Kidney epithelial cell (primary cell): ENCODE measurements around the gene POLR1A. TPM values are rescaled to one million over a fixed set of nuclear protein-coding genes. Genes with fewer than 3 reads are reported as not detected.

ENCODE experiments used
- DNase-seq: peaks from one replicate; pipeline ENCODE4 v3.0.0-alpha.2; 2010; ENCODE audit warnings: low read depth
- H3K27me3 ChIP-seq: 2 replicates; pipeline ENCODE4 v1.6.0; 2011; ENCODE audit warnings: low read length; ENCODE audit not compliant: control insufficient read depth, insufficient read depth
- H3K36me3 ChIP-seq: 2 replicates; pipeline ENCODE4 v1.5.1; 2011; ENCODE audit warnings: low read length; ENCODE audit not compliant: control insufficient read depth, insufficient read depth
- H3K4me3 ChIP-seq: 2 replicates; pipeline ENCODE4 v1.5.1; 2011; ENCODE audit warnings: low read depth, mild to moderate bottlenecking, control low read depth, low read length
- CTCF ChIP-seq: IDR thresholded peaks from 2 replicates; pipeline ENCODE4 v1.5.1; 2011; ENCODE audit warnings: mild to moderate bottlenecking, moderate library complexity, low read length, control low read depth, inconsistent platforms; ENCODE audit not compliant: insufficient read depth, poor library complexity, severe bottlenecking
- total RNA-seq: library from RNA; depleted of rRNA; stranded (reverse); fragments of >200 nt; gene quantifications from 2 replicates; pipeline ENCODE4 v1.2.3, GENCODE V29; 2015

POLR1A gene
- total RNA-seq, 1 donor from 2014 or later = 33.7 TPM

GRCh38 chr2:86075886-86076285 is 29.8 kb downstream of the POLR1A start:
- no peak for TF ChIP-seq CTCF
- no peak overlapping the region for H3K4me3 ChIP-seq
- DNase-seq = no peak
- H3K27me3 ChIP-seq = no peaks in the 10 kb centered on the region
- no peaks in the 10 kb centered on the region for H3K36me3 ChIP-seq

GRCh38 chr2:86074811-86075210 is 30.9 kb downstream of the POLR1A start:
- no peak for TF ChIP-seq CTCF
- H3K27me3 ChIP-seq = no peaks in the 10 kb centered on the region
- no peak for DNase-seq
- no peaks in the 10 kb centered on the region for H3K36me3 ChIP-seq
- H3K4me3 ChIP-seq = no peak overlapping the region

GRCh38 chr2:86074256-86074655 is 31.4 kb downstream of the POLR1A start:
- Histone ChIP-seq H3K27me3 (no peaks in the 10 kb centered on the region), H3K4me3 (no peak overlapping the region), H3K36me3 (no peaks in the 10 kb centered on the region)
- TF ChIP-seq CTCF = no peak
- no peak for DNase-seq

GRCh38 chr2:86073225-86073624 is 32.5 kb downstream of the POLR1A start:
- no peak for DNase-seq
- TF ChIP-seq CTCF = no peak
- no peaks in the 10 kb centered on the region for H3K27me3 ChIP-seq
- no peak overlapping the region for H3K4me3 ChIP-seq
- no peaks in the 10 kb centered on the region for H3K36me3 ChIP-seq

GRCh38 chr2:86072271-86072858 is 33.3 kb downstream of the POLR1A start:
- Histone ChIP-seq H3K4me3 (no peak overlapping the region), H3K27me3 (no peaks in the 10 kb centered on the region), H3K36me3 (peaks cover 1% of the 10 kb centered on the region)
- TF ChIP-seq CTCF = no peak
- DNase-seq = no peak

- Histone ChIP-seq H3K36me3 (peaks cover 1% of the 10 kb centered on the region), H3K4me3 (no peak overlapping the region), H3K27me3 (no peaks in the 10 kb centered on the region)
- TF ChIP-seq CTCF = no peak
- DNase-seq = no peak
These were observed 34.8 kb downstream of the POLR1A start for GRCh38 chr2:86070868-86071267.
